K562 (cell line): ENCODE data around the gene GPX2. TPM values are rescaled to one million over a fixed set of nuclear protein-coding genes. Genes with fewer than 3 reads are reported as not detected.

Source experiments
- ATAC-seq: fragments of 200-7000 bp; cut with Tn5 transposase; 3 replicates; pipeline ENCODE4 v1.9.1; 2020; ENCODE audit warnings: moderate library complexity
- BruUV-seq: library from RNA; stranded (reverse); fragments of 400-500 nt; replicated peaks from 2 replicates; lab custom pipeline; 2021; lab: Mats Ljungman, UMichigan
- CTCF ChIA-PET: fragments of 300-600 bp; formaldehyde crosslinking; extraction: SDS; loops from one replicate; lab custom pipeline; 2021; ENCODE audit warnings: low intra/inter-chr PET ratio; lab: Yijun Ruan, JAX
- POLR2A ChIA-PET: fragments of 300-600, 350-650 bp; sonication (Branson Sonifier 250); formaldehyde crosslinking; extraction: SDS; loops from one replicate; lab custom pipeline; 2021; ENCODE audit warnings: antibody characterized with exemption, inconsistent platforms; lab: Yijun Ruan, JAX
- DNase-seq, 4 experiments: peaks; one replicate each; pipeline versions ENCODE4 v3.0.0 to v3.0.0-alpha.2; 2011 to 2018; ENCODE audit warnings: low spot score in 3 of 4, mixed read lengths in 3 of 4; ENCODE audit errors: extremely low read depth in 1 of 4
- FAIRE-seq: peaks from 2 replicates; lab custom pipeline; 2011; peaks lifted over from hg19 to GRCh38; lab: Jason Lieb, UNC
- H2AFZ ChIP-seq: 2 replicates; pipeline ENCODE4 v1.6.0; 2011; ENCODE audit warnings: low read depth, low read length, control low read depth, inconsistent platforms
- H3K27ac ChIP-seq: fragments of 200-600 bp; 3 replicates; pipeline ENCODE4 v1.8.0; 2011; ENCODE audit warnings: low read depth, mild to moderate bottlenecking, control low read depth, inconsistent platforms, low read length, moderate library complexity, mixed read lengths; ENCODE audit errors: extremely low read depth
- H3K27me3 ChIP-seq, 2 experiments: fragments of 300-600 bp in 1 of 2; 2 replicates in 1 of 2; 3 replicates in 1 of 2; pipeline versions ENCODE4 v1.6.0 to v1.8.0; 2011; ENCODE audit warnings: inconsistent platforms in 2 of 2, low read length in 2 of 2, mild to moderate bottlenecking in 1 of 2, mixed read lengths in 1 of 2, moderate library complexity in 1 of 2; ENCODE audit not compliant: control insufficient read depth in 2 of 2, insufficient read depth in 2 of 2
- H3K36me3 ChIP-seq: fragments of 300-600 bp; 3 replicates; pipeline ENCODE4 v1.8.0; 2011; ENCODE audit warnings: mild to moderate bottlenecking, low read length, inconsistent platforms; ENCODE audit not compliant: control insufficient read depth, insufficient read depth
- H3K4me1 ChIP-seq, 2 experiments: fragments of 200-600 bp in 1 of 2; replicated peaks in 1 of 2; 2 replicates in 1 of 2; 3 replicates in 1 of 2; pipeline versions ENCODE4 v1.5.1 to v1.8.0; 2011; ENCODE audit warnings: inconsistent platforms in 2 of 2, low read length in 2 of 2, mild to moderate bottlenecking in 1 of 2, mixed read lengths in 1 of 2, moderate library complexity in 1 of 2; ENCODE audit not compliant: control insufficient read depth in 2 of 2, insufficient read depth in 2 of 2
- H3K4me2 ChIP-seq: 2 replicates; pipeline ENCODE4 v1.6.1; 2011; ENCODE audit warnings: low read length, control low read depth, inconsistent platforms, mixed read lengths; ENCODE audit not compliant: insufficient read depth
- H3K4me3 ChIP-seq: fragments of 200-600 bp; sonication (generic), shearing (Covaris generic); 2 replicates; pipeline ENCODE4 v1.5.1; 2016; ENCODE audit warnings: control low read depth, inconsistent platforms
- H3K79me2 ChIP-seq: fragments of 200-600 bp; 3 replicates; pipeline ENCODE4 v1.8.0; 2011; ENCODE audit warnings: low read length, inconsistent platforms; ENCODE audit not compliant: control insufficient read depth, insufficient read depth
- H3K9ac ChIP-seq, 2 experiments: 2 replicates each; pipeline versions ENCODE4 v1.6.0 to v1.6.1; 2011; ENCODE audit warnings: low read depth in 2 of 2, low read length in 2 of 2, control low read depth in 1 of 2, inconsistent platforms in 1 of 2, mild to moderate bottlenecking in 1 of 2, mixed read lengths in 1 of 2; ENCODE audit not compliant: insufficient read depth in 1 of 2
- H3K9me1 ChIP-seq: one replicate; pipeline ENCODE4 v1.6.0; 2011; ENCODE audit warnings: inconsistent platforms, mild to moderate bottlenecking, low read length, moderate library complexity; ENCODE audit not compliant: control insufficient read depth, insufficient read depth
- H3K9me3 ChIP-seq: replicated peaks from 2 replicates; pipeline ENCODE4 v1.5.1; 2011; ENCODE audit warnings: low read depth, low read length, inconsistent platforms; ENCODE audit not compliant: control insufficient read depth, insufficient read depth
- H4K20me1 ChIP-seq: replicated peaks from 2 replicates; pipeline ENCODE4 v1.6.1; 2011; ENCODE audit warnings: low read length, inconsistent platforms, mixed read lengths; ENCODE audit not compliant: control insufficient read depth, insufficient read depth
- ETV1 ChIP-seq: fragments of 450-650 bp; conservative IDR thresholded peaks from 2 replicates; pipeline ENCODE4 v1.6.1; 2016; ENCODE audit warnings: missing genetic modification characterization, control low read depth, low read depth, missing compliant biosample characterization
- JUNB ChIP-seq: fragments of 450-650 bp; formaldehyde crosslinking; conservative IDR thresholded peaks from 2 replicates; pipeline ENCODE4 v1.4.0; 2020; ENCODE audit warnings: mild to moderate bottlenecking
- NFRKB ChIP-seq: fragments of 450-650 bp; IDR thresholded peaks from 2 replicates; pipeline ENCODE4 v1.6.1; 2016; ENCODE audit warnings: low read depth
- NR2C1 ChIP-seq, 2 experiments: fragments of 450-650 bp; IDR thresholded peaks; 2 replicates each; pipeline ENCODE4 v1.6.1; 2017; ENCODE audit warnings: mild to moderate bottlenecking in 2 of 2, antibody characterized with exemption in 1 of 2, inconsistent platforms in 1 of 2, missing compliant biosample characterization in 1 of 2, missing genetic modification characterization in 1 of 2
- PBX2 ChIP-seq, 2 experiments: IDR thresholded peaks in 1 of 2; conservative IDR thresholded peaks in 1 of 2; 2 replicates each; pipeline ENCODE4 v1.6.1; 2016; ENCODE audit warnings: low read depth in 2 of 2, mild to moderate bottlenecking in 1 of 2, missing compliant biosample characterization in 1 of 2, missing genetic modification characterization in 1 of 2, moderate library complexity in 1 of 2
- PCBP1 ChIP-seq: fragments of 200-400 bp; formaldehyde crosslinking; IDR thresholded peaks from 2 replicates; pipeline ENCODE4 v1.6.1; 2018; ENCODE audit warnings: mild to moderate bottlenecking, low read depth, low read length; ENCODE audit not compliant: poor library complexity, severe bottlenecking
- PKNOX1 ChIP-seq: fragments of 450-650 bp; IDR thresholded peaks from 2 replicates; pipeline ENCODE4 v1.6.1; 2016
- POLR3A ChIP-seq: IDR thresholded peaks from 2 replicates; pipeline ENCODE4 v1.6.1; 2011; ENCODE audit warnings: borderline replicate concordance, mild to moderate bottlenecking, moderate library complexity; ENCODE audit not compliant: insufficient read length, insufficient read depth; ENCODE audit errors: extremely low read depth
- RBFOX2 ChIP-seq: fragments of 200-400 bp; formaldehyde crosslinking; IDR thresholded peaks from 2 replicates; pipeline ENCODE4 v1.6.1; 2017; ENCODE audit warnings: low read depth, mild to moderate bottlenecking, low read length, moderate library complexity
- RFX7 ChIP-seq: fragments of 250-450 bp; sonication (Bioruptor Pico); IDR thresholded peaks from 2 replicates; pipeline ENCODE4 v1.5.1; 2021; ENCODE audit warnings: mild to moderate bottlenecking
- SRSF3 ChIP-seq: fragments of 200-400 bp; formaldehyde crosslinking; IDR thresholded peaks from 2 replicates; pipeline ENCODE4 v1.6.1; 2016; ENCODE audit warnings: mild to moderate bottlenecking, low read length, moderate library complexity; ENCODE audit not compliant: insufficient read depth
- TAL1 ChIP-seq: fragments of 450-650 bp; IDR thresholded peaks from 2 replicates; pipeline ENCODE4 v1.6.1; 2016; ENCODE audit warnings: mild to moderate bottlenecking
- YBX1 ChIP-seq: fragments of 450-650 bp; IDR thresholded peaks from 2 replicates; pipeline ENCODE4 v1.7.1; 2016; ENCODE audit warnings: mild to moderate bottlenecking
- ZFX ChIP-seq: sonication (generic); formaldehyde crosslinking; IDR thresholded peaks from 2 replicates; pipeline ENCODE4 v1.8.0; 2022; ENCODE audit warnings: mild to moderate bottlenecking, missing genetic modification reagents, moderate library complexity
- ZNF280B ChIP-seq: fragments of 250-450 bp; sonication (Bioruptor Pico); IDR thresholded peaks from 2 replicates; pipeline ENCODE4 v1.5.1; 2021; ENCODE audit warnings: mild to moderate bottlenecking
- ZNF431 ChIP-seq: sonication (generic); formaldehyde crosslinking; IDR thresholded peaks from 2 replicates; pipeline ENCODE4 v1.8.0; 2022; ENCODE audit warnings: mild to moderate bottlenecking, missing genetic modification reagents
- ZSCAN32 ChIP-seq: fragments of 450-650 bp; formaldehyde crosslinking; IDR thresholded peaks from 2 replicates; pipeline ENCODE4 v1.4.0; 2020; ENCODE audit warnings: mild to moderate bottlenecking, moderate library complexity
- WGBS: fragments of 100-300 bp; shearing (Covaris generic); methylation state at CpG from one replicate; pipeline ENCODE4 v1.1.6; 2016; ENCODE audit warnings: low coverage, mixed read lengths; ENCODE audit not compliant: insufficient coverage; ENCODE audit errors: missing lambda C conversion rate; 5-methylcytosine and 5-hydroxymethylcytosine counted together
- in situ Hi-C: fragments of 300-500 bp; cut with MboI; formaldehyde crosslinking; loops from 4 replicates; pipeline ENCODE4 v1.15.0; 2018; ENCODE audit warnings: inconsistent platforms, mixed read lengths
- intact Hi-C: fragments of 100-400 bp; cut with micrococcal nuclease; formaldehyde crosslinking; loops from 2 replicates; pipeline ENCODE4 v1.14.2; 2022
- polyA plus RNA-seq, 8 experiments: library from polyadenylated mRNA; depleted of rRNA in 4 of 8; stranded (reverse) in 5 of 8; unstranded in 3 of 8; fragments of >200 nt; fragmentation: Nextera tagmentation in 2 of 8; fragmentation: Illumina TruSeq in 1 of 8; extraction: Ambion mirVana in 2 of 8; extraction: Trizol in 1 of 8; gene quantifications; 2 replicates each; pipeline versions ENCODE4 v1.2.1 to v1.2.3, GENCODE V29; 2011 to 2014; ENCODE audit warnings: inconsistent platforms in 1 of 8, missing spikeins in 1 of 8
- total RNA-seq, 7 experiments: library from RNA; depleted of rRNA in 6 of 7; stranded (reverse); fragments of >200 nt in 6 of 7; fragmentation: Illumina TruSeq in 2 of 7; extraction: Trizol in 2 of 7; gene quantifications; 2 replicates each; pipeline versions ENCODE4 v1.2.1 to v1.2.3, GENCODE V29; 2011 to 2021; ENCODE audit warnings: low replicate concordance in 1 of 7

The GPX2 gene
- total and polyA plus RNA-seq, 9 of the 15 experiments (the other 6 are each of a cell fraction or from before 2014, with no cell fraction given) = 0.24 TPM; not detected in 8

GRCh38 chr14:64946310-64947045 is 3.9 kb upstream of the GPX2 start:
- ATAC-seq (no peak), DNase-seq (no peak), FAIRE-seq (no peak)
- no peaks in the 10 kb centered on the region for H3K9me1 ChIP-seq
- POLR2A ChIA-PET = no interaction called here
- CTCF ChIA-PET = interaction anchor here (0.6 kb wide), 1 partner anchor 126 kb away, joined by 3 read pairs; no protein-coding TSS in a partner anchor
- in situ Hi-C loops = no loop called here
- H3K27ac ChIP-seq = no peak overlapping the region
- no peak overlapping the region for H3K4me2 ChIP-seq
- WGBS = 54% methylated on average over 6 of the region's 6 CpGs
- H3K36me3 ChIP-seq = no peaks in the 10 kb centered on the region
- intact Hi-C loops = no loop called here
- H3K9me3 ChIP-seq = no peaks in the 10 kb centered on the region
- BruUV-seq = no TSS peak
- no peaks in the 10 kb centered on the region; a peak in 2 of 5 replicates for H3K4me1 ChIP-seq
- H3K79me2 ChIP-seq = no peaks in the 10 kb centered on the region
- H4K20me1 ChIP-seq = no peaks in the 10 kb centered on the region
- H3K27me3 ChIP-seq = no peaks in the 10 kb centered on the region
- no peak overlapping the region for H3K9ac ChIP-seq
- H3K4me3 ChIP-seq = no peak overlapping the region
- H2AFZ ChIP-seq = no peak overlapping the region
- TF ChIP-seq TAL1 (no peak), ZSCAN32 (CRISPR knock-in tag) (no peak), JUNB (CRISPR knock-in tag) (no peak), ETV1 (peak; percentile 50; the same call in 1 of the 2 replicates), RFX7 (CRISPR knock-in tag) (no peak), YBX1 (no peak), PKNOX1 (peak; percentile 80), ZNF431 (CRISPR knock-in tag) (no peak), ZFX (CRISPR knock-in tag) (no peak), ZNF280B (CRISPR knock-in tag) (no peak), PBX2 (CRISPR knock-in tag; IDR thresholded peaks at IDR 0.05; ENCODE audit: low read depth) (no peak), PBX2 (tag; conservative IDR thresholded peaks at IDR 0.05; ENCODE audit: low read depth) (peak; percentile 76), PCBP1 (no peak), SRSF3 (no peak), POLR3A (no peak), RBFOX2 (no peak), NR2C1 (IDR thresholded peaks at IDR 0.05) (no peak), NR2C1 (tag; IDR thresholded peaks at IDR 0.05) (no peak), NFRKB (no peak)
